Ovary (tissue), 9 donors: ENCODE measurements around the gene CDCP1. TPM values are rescaled to one million over a fixed set of nuclear protein-coding genes. Genes with fewer than 3 reads are reported as not detected.

Source experiments
- DNase-seq, 5 donors: peaks; one replicate each; pipeline ENCODE4 v3.0.0-alpha.2; 2019 to 2020
- H3K27ac ChIP-seq, 2 donors: fragments of 200-600 bp; one replicate each; pipeline versions ENCODE4 v1.5.1 to v1.8.0; 2019 to 2022
- H3K27me3 ChIP-seq: fragments of 200-600 bp; one replicate; pipeline ENCODE4 v1.8.0; 2022
- H3K36me3 ChIP-seq: fragments of 200-600 bp; sonication (generic); one replicate; pipeline ENCODE4 v1.5.1; 2019
- H3K4me1 ChIP-seq: one replicate; pipeline ENCODE4 v1.8.1; 2013; ENCODE audit warnings: mild to moderate bottlenecking, moderate library complexity; ENCODE audit not compliant: insufficient read depth
- H3K4me3 ChIP-seq: fragments of 200-600 bp; sonication (generic); one replicate; pipeline ENCODE4 v1.5.1; 2017
- H3K9me3 ChIP-seq, 2 donors: fragments of 200-600 bp in 1 of 2; sonication (generic) in 1 of 2; one replicate each; pipeline versions ENCODE4 v1.5.1 to v1.8.1; 2013 to 2019; ENCODE audit warnings: mild to moderate bottlenecking in 1 of 2, moderate library complexity in 1 of 2
- EP300 ChIP-seq: sonication (generic); formaldehyde crosslinking; IDR thresholded peaks from one replicate; pipeline ENCODE4 v1.6.1; 2017; ENCODE audit warnings: antibody characterized with exemption
- POLR2A ChIP-seq: fragments of 450-650 bp; IDR thresholded peaks from one replicate; pipeline ENCODE4 v1.6.1; 2017; ENCODE audit warnings: antibody characterized with exemption, mild to moderate bottlenecking, moderate library complexity
- WGBS, 3 donors: extraction: QIAGEN DNeasy Blood & Tissue Kit in 1 of 3; methylation state at CpG; one replicate each; pipeline versions ENCODE4 v1.1.5 to v1.1.7; 2013 to 2017; 5-methylcytosine and 5-hydroxymethylcytosine counted together
- intact Hi-C, 4 donors: fragments of 100-400 bp; cut with DNase I; formaldehyde crosslinking; loops; one replicate each; pipeline versions ENCODE4 v1.11.0 to v1.15.1; 2022 to 2023
- polyA plus RNA-seq, 2 donors: library from polyadenylated mRNA; stranded (reverse); fragments of 200-250 nt in 1 of 2; fragments of 350-450 nt in 1 of 2; fragmentation: Illumina TruSeq in 1 of 2; extraction: RNeasy Lipid Tissue Mini Kit (QIAGEN cat#74804) in 1 of 2; gene quantifications; one replicate each; pipeline ENCODE4 v1.2.3, GENCODE V29; 2013 to 2014
- total RNA-seq, 7 donors: library from RNA; depleted of rRNA in 2 of 7; stranded (reverse); fragments of >200 nt in 2 of 7; fragmentation: NEBNext Ultra II Directional in 3 of 7; extraction: Animal tissue kit (Norgen Biotek cat#: 25700) in 3 of 7; gene quantifications; one replicate each; pipeline versions ENCODE4 v1.1.0 to v1.2.4, GENCODE V29; 2016 to 2023
- TF ChIP-seq, protein P1 (sequence below), 3 donors: fragments of 450-650 bp in 2 of 3; fragments of 200-600 bp in 1 of 3; IDR thresholded peaks; one replicate each; pipeline versions ENCODE4 v1.5.1 to v1.8.0; 2016 to 2022; ENCODE audit warnings: antibody characterized with exemption in 3 of 3, mild to moderate bottlenecking in 1 of 3
- donor health status: DM: no; HTN: no; CAD: no; lungs with moderate emphysema.
- donor health status: DM: no; HTN: no; CAD: no.
- donor health status: Bipolar disorder and iron deficiency.
- donor health status: DM: yes; HTN: yes; CAD: no.
- donor health status: DM: no; HTN: no; CAD: no.
- donor health status: DM: yes; HTN: yes; CAD: no.

The CDCP1 gene
- total and polyA plus RNA-seq, 9 donors, result 0.12 to 14.4 (median 1.7) TPM

DNA sequence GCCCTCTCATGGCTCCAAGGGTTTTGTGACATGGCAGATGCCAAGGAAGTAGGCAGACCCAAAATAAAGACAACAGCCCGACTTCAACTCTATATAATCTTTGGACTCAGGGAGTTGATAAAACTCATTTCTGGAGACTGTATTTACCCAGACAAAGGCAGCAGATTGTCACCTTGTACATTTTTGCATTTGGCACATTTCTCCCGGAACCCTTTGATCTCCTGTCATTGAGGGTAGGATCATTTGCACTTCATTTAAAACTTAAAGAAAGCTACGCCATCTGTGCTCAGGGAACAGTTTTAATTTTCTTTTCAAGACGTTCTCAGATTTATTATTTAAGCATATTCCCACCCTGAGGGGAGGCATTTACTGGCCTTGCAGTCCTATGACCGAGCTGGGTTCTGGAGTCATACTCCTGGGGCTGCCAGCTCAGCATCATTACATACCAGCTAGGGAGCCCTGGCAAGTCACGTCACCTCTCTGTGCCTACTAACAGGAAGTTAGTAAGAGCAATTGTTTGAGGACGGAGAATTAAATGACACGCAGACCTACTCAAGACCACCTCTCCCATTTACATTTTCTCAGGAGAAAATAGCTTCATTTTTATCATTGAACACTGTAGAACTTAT, 5.9 kb downstream of the CDCP1 start:
- peaks cover 2% of the 10 kb centered on the region for H3K4me1 ChIP-seq
- TF ChIP-seq, protein P1, sequence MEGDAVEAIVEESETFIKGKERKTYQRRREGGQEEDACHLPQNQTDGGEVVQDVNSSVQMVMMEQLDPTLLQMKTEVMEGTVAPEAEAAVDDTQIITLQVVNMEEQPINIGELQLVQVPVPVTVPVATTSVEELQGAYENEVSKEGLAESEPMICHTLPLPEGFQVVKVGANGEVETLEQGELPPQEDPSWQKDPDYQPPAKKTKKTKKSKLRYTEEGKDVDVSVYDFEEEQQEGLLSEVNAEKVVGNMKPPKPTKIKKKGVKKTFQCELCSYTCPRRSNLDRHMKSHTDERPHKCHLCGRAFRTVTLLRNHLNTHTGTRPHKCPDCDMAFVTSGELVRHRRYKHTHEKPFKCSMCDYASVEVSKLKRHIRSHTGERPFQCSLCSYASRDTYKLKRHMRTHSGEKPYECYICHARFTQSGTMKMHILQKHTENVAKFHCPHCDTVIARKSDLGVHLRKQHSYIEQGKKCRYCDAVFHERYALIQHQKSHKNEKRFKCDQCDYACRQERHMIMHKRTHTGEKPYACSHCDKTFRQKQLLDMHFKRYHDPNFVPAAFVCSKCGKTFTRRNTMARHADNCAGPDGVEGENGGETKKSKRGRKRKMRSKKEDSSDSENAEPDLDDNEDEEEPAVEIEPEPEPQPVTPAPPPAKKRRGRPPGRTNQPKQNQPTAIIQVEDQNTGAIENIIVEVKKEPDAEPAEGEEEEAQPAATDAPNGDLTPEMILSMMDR (IDR thresholded peaks at IDR 0.05), result no peak
- no peak for TF ChIP-seq POLR2A
- TF ChIP-seq EP300, result no peak

GRCh38 chr3:45139372-45140140, 6.6 kb downstream of the CDCP1 start:
- 56 to 63% (median 60%) methylated on average over 6 of the region's 6 CpGs for WGBS, 3 donors
- peaks cover 2% of the 10 kb centered on the region for H3K4me1 ChIP-seq
- intact Hi-C loops, result no loop called here
- no peak overlapping the region for H3K4me3 ChIP-seq
- no peak overlapping the region for H3K27ac ChIP-seq
- DNase-seq, result no peak
- TF ChIP-seq, protein P1 (IDR thresholded peaks at IDR 0.05), result no peak
- TF ChIP-seq EP300, result no peak
- TF ChIP-seq POLR2A, result no peak
- no peaks in the 10 kb centered on the region for H3K36me3 ChIP-seq
- H3K27me3 ChIP-seq, result no peaks in the 10 kb centered on the region
- no peaks in the 10 kb centered on the region for H3K9me3 ChIP-seq

More for the DNA sequence above, 5.9 kb downstream of the CDCP1 start:
- Histone ChIP-seq H3K9me3 (no peaks in the 10 kb centered on the region), H3K27ac (no peak overlapping the region), H3K4me3 (no peak overlapping the region), H3K27me3 (no peaks in the 10 kb centered on the region), H3K36me3 (no peaks in the 10 kb centered on the region)
- no peak for DNase-seq
- WGBS, 3 donors, result 70 to 73% (median 73%) methylated on average over 8 of the region's 8 CpGs
- intact Hi-C loops, result no loop called here

- Histone ChIP-seq H3K36me3 (no peaks in the 10 kb centered on the region), H3K4me1 (peaks cover 2% of the 10 kb centered on the region), H3K9me3 (no peaks in the 10 kb centered on the region), H3K4me3 (no peak overlapping the region), H3K27ac (no peak overlapping the region), H3K27me3 (no peaks in the 10 kb centered on the region)
- DNase-seq, result no peak
- 73 to 75% (median 74%) methylated on average over 5 of the region's 5 CpGs for WGBS, 3 donors
- intact Hi-C loops, result no loop called here
- TF ChIP-seq, protein P1 (IDR thresholded peaks at IDR 0.05), result no peak
- TF ChIP-seq EP300 (no peak), POLR2A (no peak)
Observed at GRCh38 chr3:45137656-45138181, 8.5 kb downstream of the CDCP1 start.

- intact Hi-C loops, result no loop called here
- Histone ChIP-seq H3K27ac (no peak overlapping the region), H3K27me3 (no peaks in the 10 kb centered on the region), H3K36me3 (no peaks in the 10 kb centered on the region), H3K4me1 (peaks cover 2% of the 10 kb centered on the region), H3K9me3 (no peaks in the 10 kb centered on the region), H3K4me3 (no peak overlapping the region)
- WGBS, 3 donors, result 21 to 45% (median 26%) methylated on average over 1 of the region's 1 CpG
- DNase-seq, result no peak
- TF ChIP-seq, protein P1 (IDR thresholded peaks at IDR 0.05), result no peak
- TF ChIP-seq POLR2A (no peak), EP300 (no peak)
Observed at GRCh38 chr3:45135959-45136358, 10.2 kb downstream of the CDCP1 start.
